Thoracic aorta (tissue), 2 donors: ENCODE data around the gene DLX2. TPM values are rescaled to one million over a fixed set of nuclear protein-coding genes. Genes with fewer than 3 reads are reported as not detected.
A peak's percentile ranks its signal among the peaks of the same experiment; 100 is the strongest.
"Not testable (repeated sequence)": the region's sequence is repeated elsewhere in the genome, so short reads cannot be mapped to it uniquely, and the experiment has no call there.

Experiments used
- ATAC-seq: fragments of 150-250 bp; one replicate; pipeline ENCODE4 v1.8.0; 2017; ENCODE audit warnings: low read depth; ENCODE audit not compliant: insufficient number of reproducible peaks, low FRiP score
- DNase-seq: peaks from one replicate; pipeline ENCODE4 v3.0.0-alpha.2; 2020; ENCODE audit warnings: low spot score
- H3K27ac ChIP-seq, 2 donors: fragments of 200-600 bp; sonication (generic); 1 replicate in 1 of 2; 2 replicates in 1 of 2; pipeline ENCODE4 v1.5.1; 2016; ENCODE audit warnings: mild to moderate bottlenecking in 2 of 2, moderate library complexity in 2 of 2
- H3K27me3 ChIP-seq: fragments of 200-600 bp; sonication (generic); replicated peaks from 2 replicates; pipeline ENCODE4 v1.6.0; 2016; ENCODE audit warnings: mild to moderate bottlenecking; ENCODE audit not compliant: insufficient read depth
- H3K36me3 ChIP-seq: fragments of 200-600 bp; sonication (generic); one replicate; pipeline ENCODE4 v1.5.1; 2016
- H3K4me1 ChIP-seq, 2 donors: fragments of 200-600 bp; sonication (generic); 1 replicate in 1 of 2; 2 replicates in 1 of 2; pipeline versions ENCODE4 v1.5.1 to v1.6.0; 2016; ENCODE audit warnings: low read depth in 2 of 2, mild to moderate bottlenecking in 1 of 2; ENCODE audit not compliant: control insufficient read depth in 1 of 2
- H3K4me3 ChIP-seq: fragments of 200-600 bp; sonication (generic); 2 replicates; pipeline ENCODE4 v1.5.1; 2016; ENCODE audit warnings: mild to moderate bottlenecking
- H3K9me3 ChIP-seq: fragments of 200-600 bp; sonication (generic); 2 replicates; pipeline ENCODE4 v1.5.1; 2016
- total RNA-seq, 2 donors: library from RNA; depleted of rRNA; stranded (reverse); fragments of >200 nt; gene quantifications; one replicate each; pipeline versions ENCODE4 v1.1.0 to v1.2.3, GENCODE V29; 2016
- TF ChIP-seq, protein P1 (sequence below): fragments of 200-600 bp; sonication (generic); IDR thresholded peaks from one replicate; pipeline ENCODE4 v1.5.1; 2019; ENCODE audit warnings: antibody characterized with exemption

The DLX2 gene
- total RNA-seq, result 1 to 10 TPM in 1 of 2 donors, not detected in 1; 1.6 TPM

DNA sequence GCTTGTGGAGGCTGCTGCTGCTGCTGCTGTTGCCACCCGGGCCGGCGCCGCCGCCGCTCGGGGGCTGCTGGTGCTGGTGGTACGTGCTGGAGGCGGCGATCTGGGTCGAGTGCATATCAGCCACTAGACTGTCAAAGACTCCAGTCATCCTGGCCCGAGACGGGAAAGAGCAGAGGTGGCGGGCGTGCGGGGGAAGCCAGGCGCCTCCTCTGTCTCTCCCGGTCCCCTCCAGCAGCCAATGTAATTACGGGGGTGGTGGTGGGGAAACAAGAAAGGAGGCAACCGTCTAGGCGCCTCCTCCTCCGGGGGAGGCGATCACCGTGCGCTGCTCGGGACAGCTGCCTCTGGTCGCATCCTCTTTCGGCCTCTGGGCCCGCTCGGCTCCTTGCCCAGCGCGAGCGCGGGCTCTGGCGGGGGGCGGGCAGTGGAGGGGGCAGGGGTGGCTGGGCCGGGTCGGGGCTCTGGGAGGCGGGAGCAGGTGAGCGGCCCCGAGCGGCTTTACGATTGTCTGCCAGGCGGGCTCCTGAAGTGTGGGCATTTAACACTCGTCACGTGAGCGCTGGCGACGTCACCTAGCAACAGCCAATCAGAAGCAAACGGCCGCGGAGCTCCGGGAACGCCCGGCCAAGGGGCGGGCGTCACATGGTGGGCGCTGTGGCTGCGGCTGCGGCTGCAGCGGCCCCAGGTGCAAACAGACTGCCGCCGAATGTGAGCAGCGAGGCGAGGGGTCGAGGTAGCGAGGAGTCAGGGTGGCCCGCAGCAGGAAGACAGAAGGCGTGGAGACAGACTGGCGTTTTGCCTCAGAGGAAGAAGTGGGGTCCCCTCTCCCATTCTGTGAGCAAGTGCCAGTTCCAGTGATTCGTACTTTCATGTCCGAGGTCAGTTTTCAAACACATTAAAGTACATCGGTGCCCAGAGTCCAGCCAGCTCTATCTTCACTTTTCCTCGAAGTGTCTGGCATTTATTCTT lies at the start of gene DLX2:
Gene DLX2, minus strand, starts transcription at position 510 of the 969 bp plus-strand sequence. Its CDS starts 362 bp downstream, at position 148.
- no peak for DNase-seq
- H3K9me3 ChIP-seq, result no peaks in the 10 kb centered on the region

DNA sequence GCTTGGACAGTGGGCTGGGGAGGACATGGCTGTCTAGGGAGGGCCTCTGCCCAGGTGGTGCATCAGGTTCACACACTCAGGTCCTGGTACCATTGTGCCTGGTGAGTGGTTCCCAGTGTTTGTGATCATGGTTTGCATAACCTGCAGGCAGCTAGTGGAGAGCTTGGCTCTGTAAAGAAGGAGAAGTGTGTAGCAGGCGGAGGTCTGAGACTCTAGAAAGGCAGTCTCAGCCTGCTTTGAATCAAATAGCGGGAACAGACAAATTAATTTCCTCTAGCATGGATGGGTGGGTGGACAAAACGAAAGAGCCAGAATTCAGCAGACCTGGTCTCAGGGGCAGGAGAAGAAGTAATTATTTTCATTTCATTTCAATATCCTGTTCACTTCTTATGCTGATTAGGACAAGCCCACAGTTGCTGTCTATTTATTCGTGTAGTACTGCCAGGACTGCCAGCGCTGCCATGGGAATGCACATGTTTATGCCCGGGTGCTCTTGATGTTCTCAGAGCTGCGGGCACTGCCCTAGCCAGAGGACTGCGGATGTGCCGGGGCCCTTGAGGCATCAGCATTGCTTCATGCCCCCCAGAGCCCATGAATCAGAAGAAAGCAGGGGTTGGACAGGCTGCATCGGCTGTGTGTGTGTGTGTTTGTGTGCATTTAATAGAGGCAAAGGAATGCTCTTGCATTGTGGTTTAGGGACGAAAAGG lies 45.4 kb upstream of the DLX2 start:
- ATAC-seq (no peak), DNase-seq (no peak)
- Histone ChIP-seq H3K4me3 (no peak overlapping the region), H3K9me3 (no peaks in the 10 kb centered on the region), H3K4me1 (no peaks in the 10 kb centered on the region), H3K36me3 (no peaks in the 10 kb centered on the region), H3K27ac (no peak overlapping the region), H3K27me3 (no peaks in the 10 kb centered on the region)
- TF ChIP-seq, protein P1, sequence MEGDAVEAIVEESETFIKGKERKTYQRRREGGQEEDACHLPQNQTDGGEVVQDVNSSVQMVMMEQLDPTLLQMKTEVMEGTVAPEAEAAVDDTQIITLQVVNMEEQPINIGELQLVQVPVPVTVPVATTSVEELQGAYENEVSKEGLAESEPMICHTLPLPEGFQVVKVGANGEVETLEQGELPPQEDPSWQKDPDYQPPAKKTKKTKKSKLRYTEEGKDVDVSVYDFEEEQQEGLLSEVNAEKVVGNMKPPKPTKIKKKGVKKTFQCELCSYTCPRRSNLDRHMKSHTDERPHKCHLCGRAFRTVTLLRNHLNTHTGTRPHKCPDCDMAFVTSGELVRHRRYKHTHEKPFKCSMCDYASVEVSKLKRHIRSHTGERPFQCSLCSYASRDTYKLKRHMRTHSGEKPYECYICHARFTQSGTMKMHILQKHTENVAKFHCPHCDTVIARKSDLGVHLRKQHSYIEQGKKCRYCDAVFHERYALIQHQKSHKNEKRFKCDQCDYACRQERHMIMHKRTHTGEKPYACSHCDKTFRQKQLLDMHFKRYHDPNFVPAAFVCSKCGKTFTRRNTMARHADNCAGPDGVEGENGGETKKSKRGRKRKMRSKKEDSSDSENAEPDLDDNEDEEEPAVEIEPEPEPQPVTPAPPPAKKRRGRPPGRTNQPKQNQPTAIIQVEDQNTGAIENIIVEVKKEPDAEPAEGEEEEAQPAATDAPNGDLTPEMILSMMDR, result no peak

More for the DNA sequence above, at the start of gene DLX2:
- TF ChIP-seq, protein P1, result no peak
- Histone ChIP-seq H3K4me3 (peak within 1 kb of the TSS; percentile 72), H3K27ac (no peak within 1 kb of the TSS), H3K27me3 (peaks cover 69% of the 10 kb centered on the region), H3K36me3 (no peaks in the 10 kb centered on the region), H3K4me1 (peaks cover 32 to 57% of the 10 kb centered on the region in 2 donors)
- ATAC-seq, result no peak

DNA sequence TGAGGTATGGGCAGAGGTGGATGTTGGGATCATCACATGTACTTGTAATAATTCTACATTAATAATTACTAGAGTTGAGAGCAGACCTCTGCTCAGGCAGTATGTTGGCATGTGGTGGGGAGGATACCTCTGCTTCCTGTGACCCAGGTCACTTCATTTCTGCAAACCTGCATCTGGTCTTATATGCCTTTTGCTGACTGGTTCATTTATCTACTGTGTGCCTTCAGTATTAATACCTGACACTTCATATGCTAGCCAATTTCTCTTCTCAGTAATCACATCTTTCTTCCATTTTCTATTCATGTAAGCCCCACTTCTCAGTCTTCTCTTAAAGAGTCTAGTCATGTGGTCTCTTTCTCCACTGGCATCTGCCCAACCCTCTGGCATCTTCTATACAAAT lies 41.1 kb upstream of the DLX2 start:
- no peaks in the 10 kb centered on the region for H3K9me3 ChIP-seq
- H3K36me3 ChIP-seq, result no peaks in the 10 kb centered on the region
- H3K4me1 ChIP-seq, result no peaks in the 10 kb centered on the region
- ATAC-seq, result no peak
- no peak for DNase-seq
- TF ChIP-seq, protein P1, result no peak
- H3K27me3 ChIP-seq, result no peaks in the 10 kb centered on the region
- no peak overlapping the region for H3K4me3 ChIP-seq
- no peak overlapping the region for H3K27ac ChIP-seq

DNA sequence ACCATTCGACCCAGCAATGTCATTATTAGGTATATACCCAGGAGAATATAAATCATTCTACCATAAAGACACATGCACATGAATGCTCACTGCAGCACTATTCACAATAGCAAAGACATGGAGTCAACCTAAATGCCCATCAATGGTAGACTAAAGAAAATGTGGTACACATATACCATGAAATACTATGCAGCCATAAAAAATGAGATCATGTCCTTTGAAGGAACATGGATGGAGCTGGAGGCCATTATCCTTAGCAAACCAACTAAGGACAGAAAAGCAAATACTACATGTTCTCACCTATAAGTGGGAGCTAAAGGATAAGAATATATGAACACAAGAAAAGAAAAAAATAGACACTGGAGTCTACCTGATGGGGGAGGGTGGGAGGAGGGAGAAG lies 36.0 kb upstream of the DLX2 start:
- not testable (repeated sequence) for H3K4me1 ChIP-seq

GRCh38 chr2:172137943-172138342 lies 35.2 kb upstream of the DLX2 start:
- no peaks in the 10 kb centered on the region for H3K27me3 ChIP-seq
- TF ChIP-seq, protein P1, result no peak
- H3K27ac ChIP-seq, result no peak overlapping the region
- ATAC-seq, result no peak
- H3K9me3 ChIP-seq, result no peaks in the 10 kb centered on the region
- no peak overlapping the region for H3K4me3 ChIP-seq
- DNase-seq, result no peak
- no peaks in the 10 kb centered on the region for H3K36me3 ChIP-seq
- H3K4me1 ChIP-seq, result no peaks in the 10 kb centered on the region

More for the DNA sequence above, 36.0 kb upstream of the DLX2 start:
- not testable (repeated sequence) for H3K9me3 ChIP-seq, H3K27ac ChIP-seq, H3K27me3 ChIP-seq, H3K4me3 ChIP-seq, DNase-seq, ATAC-seq, H3K36me3 ChIP-seq
